GM12875 (cell line): ENCODE measurements around the gene RAD18.

ENCODE experiments used
- H3K4me3 ChIP-seq: one replicate; pipeline ENCODE4 v1.5.1; 2011; ENCODE audit warnings: low read depth, low read length, control low read depth
- CTCF ChIP-seq: IDR thresholded peaks from 2 replicates; pipeline ENCODE4 v1.5.1; 2011; ENCODE audit warnings: low read depth, mild to moderate bottlenecking, control low read depth, inconsistent platforms, low read length, moderate library complexity, borderline replicate concordance; ENCODE audit not compliant: insufficient read depth

The RAD18 gene

GRCh38 chr3:8856721-8857120 lies 106.6 kb downstream of the RAD18 start:
- H3K4me3 ChIP-seq = no peak overlapping the region
- no peak for TF ChIP-seq CTCF

GRCh38 chr3:8856071-8856470 lies 107.2 kb downstream of the RAD18 start:
- no peak for TF ChIP-seq CTCF
- no peak overlapping the region for H3K4me3 ChIP-seq

GRCh38 chr3:8854656-8855055 lies 108.6 kb downstream of the RAD18 start:
- no peak for TF ChIP-seq CTCF
- no peak overlapping the region for H3K4me3 ChIP-seq

GRCh38 chr3:8853081-8853480 lies 110.2 kb downstream of the RAD18 start:
- H3K4me3 ChIP-seq = no peak overlapping the region
- TF ChIP-seq CTCF = no peak

GRCh38 chr3:8852511-8852910 lies 110.8 kb downstream of the RAD18 start:
- H3K4me3 ChIP-seq = no peak overlapping the region
- no peak for TF ChIP-seq CTCF

- no peak overlapping the region for H3K4me3 ChIP-seq
- no peak for TF ChIP-seq CTCF
These were observed 111.6 kb downstream of the RAD18 start for GRCh38 chr3:8851703-8852102.

- TF ChIP-seq CTCF = no peak
- no peak overlapping the region for H3K4me3 ChIP-seq
These were observed 114.6 kb downstream of the RAD18 start for GRCh38 chr3:8848696-8849131.
